Thymus (tissue), 11 donors: ENCODE measurements around the gene PPARG. TPM values are rescaled to one million over a fixed set of nuclear protein-coding genes. Genes with fewer than 3 reads are reported as not detected.
A peak's percentile ranks its signal among the peaks of the same experiment; 100 is the strongest.
"Not testable (repeated sequence)": the region's sequence is repeated elsewhere in the genome, so short reads cannot be mapped to it uniquely, and the experiment has no call there.

Source experiments
- DNase-seq, 9 donors: peaks; one replicate each; pipeline ENCODE4 v3.0.0-alpha.2; 2013; ENCODE audit warnings: low spot score in 9 of 9, low read depth in 6 of 9, missing footprints in 1 of 9
- H3K27ac ChIP-seq, 2 donors: one replicate each; pipeline ENCODE4 v1.5.1; 2013; ENCODE audit warnings: control low read depth in 1 of 2, low read depth in 1 of 2, low read length in 1 of 2, mild to moderate bottlenecking in 1 of 2, moderate library complexity in 1 of 2
- H3K27me3 ChIP-seq, 2 donors: one replicate each; pipeline ENCODE4 v1.5.1; 2013; ENCODE audit warnings: low read length in 1 of 2; ENCODE audit not compliant: control insufficient read depth in 2 of 2, insufficient read depth in 1 of 2
- H3K36me3 ChIP-seq, 2 donors: one replicate each; pipeline ENCODE4 v1.5.1; 2013; ENCODE audit warnings: low read length in 1 of 2, mild to moderate bottlenecking in 1 of 2, moderate library complexity in 1 of 2; ENCODE audit not compliant: control insufficient read depth in 2 of 2, insufficient read depth in 2 of 2
- H3K4me1 ChIP-seq, 2 donors: one replicate each; pipeline ENCODE4 v1.5.1; 2013; ENCODE audit warnings: low read length in 2 of 2; ENCODE audit not compliant: control insufficient read depth in 2 of 2, insufficient read depth in 2 of 2
- H3K4me3 ChIP-seq, 2 donors: one replicate each; pipeline ENCODE4 v1.5.1; 2013; ENCODE audit warnings: low read length in 2 of 2, control low read depth in 1 of 2, mild to moderate bottlenecking in 1 of 2
- H3K9me3 ChIP-seq, 2 donors: one replicate each; pipeline ENCODE4 v1.5.1; 2013; ENCODE audit warnings: low read length in 1 of 2, mild to moderate bottlenecking in 1 of 2; ENCODE audit not compliant: control insufficient read depth in 2 of 2, insufficient read depth in 1 of 2
- WGBS: extraction: QIAGEN DNeasy Blood & Tissue Kit; methylation state at CpG from one replicate; pipeline ENCODE4 v1.1.7; 2013; 5-methylcytosine and 5-hydroxymethylcytosine counted together
- polyA plus RNA-seq: library from polyadenylated mRNA; stranded (reverse); fragments of 200-250 nt; gene quantifications from one replicate; pipeline ENCODE4 v1.2.3, GENCODE V29; 2013
- total RNA-seq: library from RNA; stranded (reverse); fragments of 120-200 nt; gene quantifications from one replicate; pipeline ENCODE4 v1.2.4, GENCODE V29; 2013
- donor health status: healthy.

Gene PPARG
- total and polyA plus RNA-seq, 2 donors = 4.3 to 8.8 TPM

DNA sequence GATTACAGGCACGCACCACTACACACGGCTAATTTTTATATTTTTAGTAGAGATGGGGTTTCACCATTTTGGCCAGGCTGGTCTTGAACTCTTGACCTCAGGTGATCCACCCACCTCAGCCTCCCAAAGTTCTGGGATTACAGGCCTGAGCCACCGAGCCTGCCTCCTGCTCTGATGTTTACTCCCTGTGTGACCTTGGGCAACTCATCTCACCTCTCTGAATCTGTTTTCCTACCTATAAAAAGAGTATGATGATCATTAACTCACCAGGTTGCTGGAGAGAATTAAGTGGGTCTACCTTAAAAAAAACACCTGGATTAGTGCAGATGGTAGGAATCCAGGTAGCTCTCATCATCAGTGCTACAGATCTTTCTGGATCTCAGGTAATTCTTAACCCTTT, 190.3 kb downstream of the PPARG start:
- not testable (repeated sequence) for H3K27me3 ChIP-seq, H3K4me3 ChIP-seq, H3K36me3 ChIP-seq, H3K9me3 ChIP-seq, H3K27ac ChIP-seq, DNase-seq
- peaks cover 9 to 21% of the 10 kb centered on the region in 2 donors for H3K4me1 ChIP-seq
- WGBS = 96% methylated on average over 3 of the region's 3 CpGs

DNA sequence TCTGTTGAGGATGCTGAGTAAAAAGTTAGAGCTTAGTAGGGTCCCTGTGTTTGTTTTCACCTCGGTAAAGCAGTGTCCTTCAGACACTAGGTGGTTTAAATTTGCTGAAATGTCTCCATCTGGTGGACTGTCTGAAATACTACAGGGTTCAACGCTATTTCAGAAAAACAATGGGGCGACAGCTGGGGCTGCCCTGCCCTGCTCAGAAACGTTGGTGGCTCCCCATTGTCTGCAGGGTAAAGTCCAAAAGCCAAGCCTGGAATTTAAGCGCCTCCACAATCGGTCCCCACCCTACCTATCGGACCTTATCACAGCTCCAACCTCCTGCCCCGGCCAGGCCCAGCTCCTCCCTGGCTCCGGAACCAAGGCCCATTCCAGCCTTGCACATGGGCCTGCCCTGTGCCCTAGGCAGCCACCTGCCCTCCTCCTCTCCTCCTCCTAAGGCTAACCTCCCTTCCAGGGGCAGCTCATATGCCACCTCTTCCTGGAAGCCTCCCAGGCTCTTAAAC, 191.1 kb downstream of the PPARG start:
- peaks cover 12 to 23% of the 10 kb centered on the region in 2 donors for H3K4me1 ChIP-seq
- H3K27me3 ChIP-seq = no peaks in the 10 kb centered on the region
- peak; percentile 30 to 77 (median 42) for DNase-seq
- no peak overlapping the region for H3K27ac ChIP-seq
- 34% methylated on average over 9 of the region's 9 CpGs for WGBS
- H3K9me3 ChIP-seq = peaks cover 0 to 3% of the 10 kb centered on the region in 2 donors
- no peaks in the 10 kb centered on the region for H3K36me3 ChIP-seq
- H3K4me3 ChIP-seq = no peak overlapping the region

DNA sequence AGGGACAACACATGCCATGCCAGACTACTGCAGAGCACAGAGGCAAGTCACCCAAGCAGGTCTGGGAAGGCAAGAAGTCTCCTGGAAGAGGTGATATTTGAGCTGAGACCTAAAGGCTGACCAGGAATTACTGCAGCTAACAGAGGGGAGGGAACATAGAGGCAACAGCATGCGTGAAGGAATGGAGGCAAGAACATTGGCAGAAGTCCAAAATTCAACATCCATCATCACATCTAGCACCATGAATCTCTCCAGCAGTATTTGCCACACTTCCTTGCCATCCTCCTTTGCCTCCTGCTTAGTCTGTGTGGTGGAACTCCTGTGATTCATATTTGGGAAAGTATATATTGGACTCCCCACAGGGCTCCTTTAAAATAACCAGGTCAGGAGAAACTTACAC, 194.5 kb downstream of the PPARG start:
- H3K36me3 ChIP-seq = no peaks in the 10 kb centered on the region
- peak overlapping the region; percentile 66 to 82 for H3K4me3 ChIP-seq
- no peaks in the 10 kb centered on the region for H3K27me3 ChIP-seq
- H3K9me3 ChIP-seq = peaks cover 0 to 3% of the 10 kb centered on the region in 2 donors
- no peak for DNase-seq
- H3K4me1 ChIP-seq = peaks cover 19 to 31% of the 10 kb centered on the region in 2 donors
- WGBS = 64% methylated on average over 1 of the region's 1 CpG
- H3K27ac ChIP-seq = peak overlapping the region; percentile 48 to 99

DNA sequence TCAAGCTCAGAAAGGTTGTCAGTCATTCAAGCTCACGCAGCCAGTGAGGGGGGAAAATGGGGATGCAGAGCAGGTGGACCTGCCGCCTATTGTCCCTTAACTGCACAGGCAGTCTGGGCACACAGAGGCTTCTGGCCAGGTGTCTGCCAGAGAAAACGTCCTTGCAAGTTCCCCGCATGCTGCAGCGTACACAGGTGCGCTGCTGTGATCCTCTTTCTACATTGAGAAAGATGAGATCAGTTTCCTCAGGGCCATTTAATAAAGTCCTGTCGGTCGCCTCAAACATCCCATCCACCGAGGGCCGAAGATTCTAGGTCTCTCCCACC, 195.0 kb downstream of the PPARG start:
- Histone ChIP-seq H3K4me1 (peaks cover 19 to 31% of the 10 kb centered on the region in 2 donors), H3K36me3 (no peaks in the 10 kb centered on the region), H3K27ac (peak overlapping the region; percentile 95 to 99), H3K27me3 (no peaks in the 10 kb centered on the region), H3K9me3 (peaks cover 0 to 3% of the 10 kb centered on the region in 2 donors), H3K4me3 (peak overlapping the region; percentile 66 to 82)
- 8% methylated on average over 10 of the region's 10 CpGs for WGBS
- no peak for DNase-seq

Other genes starting within 250 kb of the PPARG start
- gene TIMP4, start 130.2 kb upstream of the PPARG start, total RNA-seq = 0.66 TPM
- gene TIMP4, start 130.2 kb upstream of the PPARG start, polyA plus RNA-seq = 4.2 TPM
- gene TSEN2, start 195.4 kb downstream of the PPARG start, total RNA-seq = 14.8 TPM
- 18.6 TPM for gene TSEN2, start 195.4 kb downstream of the PPARG start, polyA plus RNA-seq